Activated naive CD8-positive, alpha-beta T cell treated with anti-CD3 and anti-CD28 coated beads for 36 hours (primary cell): ENCODE results near the gene ZFP36L2. TPM values are rescaled to one million over a fixed set of nuclear protein-coding genes. Genes with fewer than 3 reads are reported as not detected.

ENCODE experiments used
- DNase-seq: peaks from one replicate; pipeline ENCODE4 v3.0.0; 2021
- H3K27ac Mint-ChIP-seq: one replicate; pipeline ENCODE4 v1.8.0; 2022; ENCODE audit warnings: mild to moderate bottlenecking, moderate library complexity, mixed read lengths
- H3K27me3 Mint-ChIP-seq: one replicate; pipeline ENCODE4 v1.8.0; 2022; ENCODE audit warnings: mild to moderate bottlenecking, mixed read lengths
- H3K36me3 Mint-ChIP-seq: one replicate; pipeline ENCODE4 v1.8.0; 2021; ENCODE audit warnings: mild to moderate bottlenecking, mixed read lengths
- H3K4me1 Mint-ChIP-seq: one replicate; pipeline ENCODE4 v1.8.0; 2021; ENCODE audit warnings: mixed read lengths
- H3K4me3 Mint-ChIP-seq: one replicate; pipeline ENCODE4 v1.8.0; 2022; ENCODE audit warnings: mild to moderate bottlenecking, moderate library complexity, mixed read lengths
- H3K9me3 Mint-ChIP-seq: one replicate; pipeline ENCODE4 v1.8.0; 2022; ENCODE audit warnings: mixed read lengths
- total RNA-seq, 2 experiments: library from RNA; stranded (reverse); gene quantifications; one replicate each; pipeline ENCODE4 v1.2.3, GENCODE V29; 2021

The ZFP36L2 gene
- total RNA-seq, 2 experiments from 2014 or later = 58.2 to 58.4 TPM

GRCh38 chr2:43221763-43222474, 4.5 kb downstream of the ZFP36L2 start:
- Mint-ChIP-seq H3K4me1 (peaks cover 51% of the 10 kb centered on the region), H3K36me3 (peaks cover 35% of the 10 kb centered on the region), H3K27ac (peak overlapping the region; percentile 90), H3K4me3 (peak overlapping the region; percentile 81), H3K27me3 (no peaks in the 10 kb centered on the region), H3K9me3 (no peaks in the 10 kb centered on the region)
- peak; percentile 76 for DNase-seq

- DNase-seq = peak; percentile 39
- no peaks in the 10 kb centered on the region for H3K27me3 Mint-ChIP-seq
- H3K4me1 Mint-ChIP-seq = peaks cover 51% of the 10 kb centered on the region
- H3K4me3 Mint-ChIP-seq = peak overlapping the region; percentile 81
- peak overlapping the region; percentile 90 for H3K27ac Mint-ChIP-seq
- peaks cover 35% of the 10 kb centered on the region for H3K36me3 Mint-ChIP-seq
- H3K9me3 Mint-ChIP-seq = no peaks in the 10 kb centered on the region
Observed at GRCh38 chr2:43221124-43221762, 5.2 kb downstream of the ZFP36L2 start.

GRCh38 chr2:43220760-43221123, 5.7 kb downstream of the ZFP36L2 start:
- H3K4me3 Mint-ChIP-seq = peak overlapping the region; percentile 81
- no peaks in the 10 kb centered on the region for H3K9me3 Mint-ChIP-seq
- peaks cover 35% of the 10 kb centered on the region for H3K36me3 Mint-ChIP-seq
- DNase-seq = no peak
- H3K27ac Mint-ChIP-seq = peak overlapping the region; percentile 90
- no peaks in the 10 kb centered on the region for H3K27me3 Mint-ChIP-seq
- H3K4me1 Mint-ChIP-seq = peaks cover 51% of the 10 kb centered on the region

- DNase-seq = no peak
- Mint-ChIP-seq H3K27me3 (no peaks in the 10 kb centered on the region), H3K4me1 (peaks cover 51% of the 10 kb centered on the region), H3K27ac (peak overlapping the region; percentile 90), H3K9me3 (no peaks in the 10 kb centered on the region), H3K4me3 (peak overlapping the region; percentile 81), H3K36me3 (peaks cover 35% of the 10 kb centered on the region)
Observed at GRCh38 chr2:43220229-43220751, 6.1 kb downstream of the ZFP36L2 start.

GRCh38 chr2:43219383-43220228, 6.8 kb downstream of the ZFP36L2 start:
- Mint-ChIP-seq H3K9me3 (no peaks in the 10 kb centered on the region), H3K27me3 (no peaks in the 10 kb centered on the region), H3K4me1 (peaks cover 51% of the 10 kb centered on the region), H3K4me3 (peak overlapping the region; percentile 81), H3K27ac (peak overlapping the region; percentile 90), H3K36me3 (peaks cover 32% of the 10 kb centered on the region)
- DNase-seq = peak; percentile 78

DNA sequence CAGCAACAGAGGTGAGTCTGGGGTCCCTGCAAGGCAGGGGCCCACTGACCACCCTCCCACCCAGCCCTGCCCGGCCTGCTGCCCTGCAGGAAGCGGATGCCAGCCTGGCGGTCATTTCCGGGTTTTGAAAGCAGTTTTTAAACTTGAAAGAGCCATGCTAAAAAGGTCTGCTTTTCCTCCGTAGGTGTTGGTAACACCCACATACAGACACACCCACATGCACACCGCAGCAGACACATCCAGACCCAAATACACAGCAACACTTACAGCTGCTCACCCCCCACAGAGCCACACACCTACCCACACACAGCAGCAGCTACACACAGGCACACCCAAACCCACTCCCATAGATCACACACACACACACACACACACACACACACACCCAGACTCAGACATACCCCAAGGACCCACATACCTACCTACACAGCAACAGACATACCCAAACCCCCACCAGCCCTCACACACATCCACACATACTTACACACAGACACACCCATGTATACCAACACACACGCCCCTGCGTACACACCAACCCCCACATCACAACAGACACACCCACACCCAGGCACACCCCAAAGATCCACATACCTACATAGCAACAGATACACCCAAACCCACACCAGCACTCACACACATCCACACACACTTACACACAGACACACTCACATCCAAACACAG, 7.6 kb downstream of the ZFP36L2 start:
- H3K4me1 Mint-ChIP-seq = peaks cover 48% of the 10 kb centered on the region
- H3K27me3 Mint-ChIP-seq = no peaks in the 10 kb centered on the region
- peak overlapping the region; percentile 81 for H3K4me3 Mint-ChIP-seq
- H3K27ac Mint-ChIP-seq = peak overlapping the region; percentile 90
- peaks cover 27% of the 10 kb centered on the region for H3K36me3 Mint-ChIP-seq
- no peaks in the 10 kb centered on the region for H3K9me3 Mint-ChIP-seq
- peak; percentile 63 for DNase-seq

- peak overlapping the region; percentile 42 for H3K4me3 Mint-ChIP-seq
- H3K27ac Mint-ChIP-seq = peak overlapping the region; percentile 79
- H3K27me3 Mint-ChIP-seq = no peaks in the 10 kb centered on the region
- no peak for DNase-seq
- H3K36me3 Mint-ChIP-seq = peaks cover 21% of the 10 kb centered on the region
- H3K9me3 Mint-ChIP-seq = no peaks in the 10 kb centered on the region
- H3K4me1 Mint-ChIP-seq = peaks cover 48% of the 10 kb centered on the region
Observed at GRCh38 chr2:43218155-43218701, 8.2 kb downstream of the ZFP36L2 start.

GRCh38 chr2:43217228-43218154, 8.9 kb downstream of the ZFP36L2 start:
- H3K27ac Mint-ChIP-seq = peak overlapping the region; percentile 79
- H3K36me3 Mint-ChIP-seq = peaks cover 16% of the 10 kb centered on the region
- no peaks in the 10 kb centered on the region for H3K27me3 Mint-ChIP-seq
- DNase-seq = no peak
- peaks cover 50% of the 10 kb centered on the region for H3K4me1 Mint-ChIP-seq
- peak overlapping the region; percentile 42 for H3K4me3 Mint-ChIP-seq
- no peaks in the 10 kb centered on the region for H3K9me3 Mint-ChIP-seq

GRCh38 chr2:43216629-43217028, 9.8 kb downstream of the ZFP36L2 start:
- no peak for DNase-seq
- H3K4me3 Mint-ChIP-seq = no peak overlapping the region
- H3K36me3 Mint-ChIP-seq = peaks cover 7% of the 10 kb centered on the region
- H3K9me3 Mint-ChIP-seq = no peaks in the 10 kb centered on the region
- no peaks in the 10 kb centered on the region for H3K27me3 Mint-ChIP-seq
- H3K27ac Mint-ChIP-seq = no peak overlapping the region
- H3K4me1 Mint-ChIP-seq = peaks cover 45% of the 10 kb centered on the region

- no peak overlapping the region for H3K27ac Mint-ChIP-seq
- no peaks in the 10 kb centered on the region for H3K36me3 Mint-ChIP-seq
- H3K9me3 Mint-ChIP-seq = no peaks in the 10 kb centered on the region
- H3K27me3 Mint-ChIP-seq = no peaks in the 10 kb centered on the region
- no peak for DNase-seq
- peaks cover 40% of the 10 kb centered on the region for H3K4me1 Mint-ChIP-seq
- H3K4me3 Mint-ChIP-seq = no peak overlapping the region
Observed at GRCh38 chr2:43215673-43216255, 10.6 kb downstream of the ZFP36L2 start.

DNA sequence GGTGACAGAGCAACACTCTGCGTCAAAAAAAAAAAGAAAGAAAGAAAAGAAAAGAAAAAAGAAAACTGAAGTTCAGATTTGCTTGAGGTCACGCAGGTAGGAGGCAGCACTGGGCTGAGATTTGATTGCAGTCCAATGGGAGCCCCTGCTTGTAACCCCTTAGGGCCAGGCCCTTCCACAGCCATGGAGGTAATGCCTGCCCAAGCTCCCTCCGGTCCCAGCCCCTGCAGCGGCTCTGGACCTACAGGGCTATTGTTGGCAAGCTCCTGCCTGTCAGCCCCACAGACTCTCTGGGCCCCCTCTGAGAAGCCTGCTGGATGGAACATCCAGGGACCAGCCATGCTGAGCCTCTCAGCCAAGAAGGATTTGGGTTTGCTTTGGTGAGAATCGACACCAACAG, 12.2 kb downstream of the ZFP36L2 start:
- no peaks in the 10 kb centered on the region for H3K27me3 Mint-ChIP-seq
- peaks cover 35% of the 10 kb centered on the region for H3K4me1 Mint-ChIP-seq
- H3K36me3 Mint-ChIP-seq = no peaks in the 10 kb centered on the region
- H3K9me3 Mint-ChIP-seq = no peaks in the 10 kb centered on the region
- no peak overlapping the region for H3K4me3 Mint-ChIP-seq
- no peak overlapping the region for H3K27ac Mint-ChIP-seq
- no peak for DNase-seq

- Mint-ChIP-seq H3K4me3 (no peak overlapping the region), H3K27me3 (no peaks in the 10 kb centered on the region), H3K9me3 (no peaks in the 10 kb centered on the region), H3K36me3 (no peaks in the 10 kb centered on the region), H3K27ac (no peak overlapping the region), H3K4me1 (peaks cover 23% of the 10 kb centered on the region)
- no peak for DNase-seq
Observed at GRCh38 chr2:43212931-43213330, 13.5 kb downstream of the ZFP36L2 start.

DNA sequence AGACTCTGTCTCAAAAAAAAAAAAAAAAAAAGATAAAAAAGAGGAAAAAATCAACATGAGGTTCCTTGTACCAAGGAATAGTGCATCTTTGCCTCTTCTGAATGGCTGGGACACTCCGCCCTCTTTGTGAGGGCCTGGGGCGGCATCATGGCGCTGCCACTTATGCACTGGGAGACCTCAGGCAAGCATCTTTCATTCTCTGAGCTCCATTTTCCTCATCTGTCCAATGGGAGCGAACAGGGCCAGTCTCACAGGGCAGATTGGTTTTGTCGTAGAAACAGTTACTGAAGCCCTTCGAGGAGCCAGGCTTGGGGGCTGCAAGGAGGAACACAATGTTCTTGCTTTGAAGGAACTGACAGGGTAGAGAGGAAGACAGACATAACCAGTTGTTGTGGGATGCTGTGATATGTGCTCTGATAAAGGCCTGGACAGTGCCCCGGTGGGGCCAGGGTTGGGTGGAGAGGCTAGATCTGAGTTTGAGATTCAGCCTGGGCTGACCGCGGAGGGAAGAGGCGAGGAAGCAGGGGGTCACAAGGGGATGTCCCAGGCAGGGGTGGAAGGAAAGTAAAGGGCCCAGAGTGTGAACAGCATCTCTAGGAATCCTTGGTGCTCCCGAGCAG, 14.1 kb downstream of the ZFP36L2 start:
- H3K36me3 Mint-ChIP-seq = no peaks in the 10 kb centered on the region
- no peaks in the 10 kb centered on the region for H3K27me3 Mint-ChIP-seq
- no peak overlapping the region for H3K4me3 Mint-ChIP-seq
- no peaks in the 10 kb centered on the region for H3K9me3 Mint-ChIP-seq
- no peak overlapping the region for H3K27ac Mint-ChIP-seq
- H3K4me1 Mint-ChIP-seq = peaks cover 19% of the 10 kb centered on the region
- no peak for DNase-seq
